COR-L47 (cell line): ENCODE results near the gene PXDN.
"Not testable (repeated sequence)": the region's sequence is repeated elsewhere in the genome, so short reads cannot be mapped to it uniquely, and the experiment has no call there.

Experiments used
- DNase-seq: peaks from one replicate; lab custom pipeline; 2025; lab: John Stamatoyannopoulos, UW

PXDN gene

GRCh38 chr2:1705557-1706076 is 38.7 kb downstream of the PXDN start:
- DNase-seq, result no peak

GRCh38 chr2:1704631-1705556 is 39.4 kb downstream of the PXDN start:
- no peak for DNase-seq

GRCh38 chr2:1702186-1702565 is 42.1 kb downstream of the PXDN start:
- no peak for DNase-seq

- DNase-seq, result no peak
Measured at GRCh38 chr2:1701556-1702185, 42.6 kb downstream of the PXDN start.

- no peak for DNase-seq
Measured at GRCh38 chr2:1701020-1701419, 43.3 kb downstream of the PXDN start.

- not testable (repeated sequence) for DNase-seq
Measured at GRCh38 chr2:1700427-1700826, 43.9 kb downstream of the PXDN start.

- no peak for DNase-seq
Measured at GRCh38 chr2:1698188-1698945, 45.9 kb downstream of the PXDN start.

- DNase-seq, result no peak
Measured at GRCh38 chr2:1697601-1698000, 46.7 kb downstream of the PXDN start.

GRCh38 chr2:1696472-1696871 is 47.8 kb downstream of the PXDN start:
- no peak for DNase-seq

- DNase-seq, result no peak
Measured at GRCh38 chr2:1694371-1695271, 49.7 kb downstream of the PXDN start.

- DNase-seq, result no peak
Measured at GRCh38 chr2:1693723-1694122, 50.6 kb downstream of the PXDN start.

GRCh38 chr2:1692342-1692741 is 52.0 kb downstream of the PXDN start:
- no peak for DNase-seq

GRCh38 chr2:1691366-1691765 is 52.9 kb downstream of the PXDN start:
- DNase-seq, result no peak

GRCh38 chr2:1690056-1690775 is 54.1 kb downstream of the PXDN start:
- DNase-seq, result no peak

GRCh38 chr2:1688859-1689258 is 55.5 kb downstream of the PXDN start:
- no peak for DNase-seq

- DNase-seq, result no peak
Measured at GRCh38 chr2:1688161-1688560, 56.2 kb downstream of the PXDN start.

- DNase-seq, result no peak
Measured at GRCh38 chr2:1687254-1687653, 57.1 kb downstream of the PXDN start.

GRCh38 chr2:1686784-1687105 is 57.6 kb downstream of the PXDN start:
- DNase-seq, result no peak

- DNase-seq, result no peak
Measured at GRCh38 chr2:1685957-1686783, 58.1 kb downstream of the PXDN start.
